Stimulated activated CD4-positive, alpha-beta T cell treated with anti-CD3 and anti-CD28 coated beads, Interleukin-12 subunit alpha, Interleukin-12 subunit beta, amount 100 ng/mL, for 48 hours (primary cell): ENCODE results near the gene PSENEN.
"Not testable (repeated sequence)": the region's sequence is repeated elsewhere in the genome, so short reads cannot be mapped to it uniquely, and the experiment has no call there.

Experiments
- DNase-seq, 3 donors: peaks; one replicate each; pipeline ENCODE4 v3.0.0-alpha.2; 2020; ENCODE audit warnings: low read depth in 2 of 3, low spot score in 1 of 3

PSENEN gene

DNA sequence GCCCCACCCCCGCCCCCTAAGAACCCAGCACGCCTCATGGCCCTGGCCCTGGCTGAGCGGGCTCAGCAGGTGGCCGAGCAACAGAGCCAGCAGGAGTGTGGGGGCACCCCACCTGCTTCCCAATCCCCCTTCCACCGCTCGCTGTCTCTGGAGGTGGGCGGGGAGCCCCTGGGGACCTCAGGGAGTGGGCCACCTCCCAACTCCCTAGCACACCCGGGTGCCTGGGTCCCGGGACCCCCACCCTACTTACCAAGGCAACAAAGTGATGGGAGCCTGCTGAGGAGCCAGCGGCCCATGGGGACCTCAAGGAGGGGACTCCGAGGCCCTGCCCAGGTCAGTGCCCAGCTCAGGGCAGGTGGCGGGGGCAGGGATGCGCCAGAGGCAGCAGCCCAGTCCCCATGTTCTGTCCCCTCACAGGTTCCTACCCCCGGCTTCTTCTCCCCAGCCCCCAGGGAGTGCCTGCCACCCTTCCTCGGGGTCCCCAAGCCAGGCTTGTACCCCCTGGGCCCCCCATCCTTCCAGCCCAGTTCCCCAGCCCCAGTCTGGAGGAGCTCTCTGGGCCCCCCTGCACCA lies 41.9 kb downstream of the PSENEN start:
- no peak for DNase-seq

DNA sequence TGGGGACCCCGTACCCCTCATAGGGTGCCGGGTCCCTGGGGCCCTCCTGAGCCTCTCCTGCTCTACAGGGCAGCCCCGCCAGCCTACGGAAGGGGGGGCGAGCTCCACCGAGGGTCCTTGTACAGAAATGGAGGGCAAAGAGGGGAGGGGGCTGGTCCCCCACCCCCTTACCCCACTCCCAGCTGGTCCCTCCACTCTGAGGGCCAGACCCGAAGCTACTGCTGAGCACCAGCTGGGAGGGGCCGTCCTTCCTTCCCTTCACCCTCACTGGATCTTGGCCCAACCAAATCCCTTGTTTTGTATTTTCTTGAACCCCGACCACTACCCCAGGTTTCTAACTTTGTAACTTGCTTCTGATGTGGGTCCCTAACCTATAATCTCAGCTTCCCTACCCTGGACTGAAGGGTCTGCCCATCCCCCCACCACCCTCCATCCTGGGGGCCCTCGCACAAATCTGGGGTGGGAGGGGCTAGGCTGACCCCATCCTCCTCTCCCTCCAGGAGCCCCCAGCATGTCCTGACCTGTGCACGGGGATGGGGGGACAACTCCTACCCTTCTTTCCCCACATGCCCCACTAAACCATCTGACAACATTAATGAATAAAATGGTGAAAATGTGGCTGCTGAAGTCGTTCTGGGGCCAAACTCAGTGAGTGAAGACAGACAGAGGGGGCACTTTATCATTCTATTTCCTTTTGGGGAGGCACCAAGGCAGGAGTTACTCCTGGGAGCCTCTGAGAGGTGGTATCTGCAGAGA lies 42.9 kb downstream of the PSENEN start:
- no peak for DNase-seq

DNA sequence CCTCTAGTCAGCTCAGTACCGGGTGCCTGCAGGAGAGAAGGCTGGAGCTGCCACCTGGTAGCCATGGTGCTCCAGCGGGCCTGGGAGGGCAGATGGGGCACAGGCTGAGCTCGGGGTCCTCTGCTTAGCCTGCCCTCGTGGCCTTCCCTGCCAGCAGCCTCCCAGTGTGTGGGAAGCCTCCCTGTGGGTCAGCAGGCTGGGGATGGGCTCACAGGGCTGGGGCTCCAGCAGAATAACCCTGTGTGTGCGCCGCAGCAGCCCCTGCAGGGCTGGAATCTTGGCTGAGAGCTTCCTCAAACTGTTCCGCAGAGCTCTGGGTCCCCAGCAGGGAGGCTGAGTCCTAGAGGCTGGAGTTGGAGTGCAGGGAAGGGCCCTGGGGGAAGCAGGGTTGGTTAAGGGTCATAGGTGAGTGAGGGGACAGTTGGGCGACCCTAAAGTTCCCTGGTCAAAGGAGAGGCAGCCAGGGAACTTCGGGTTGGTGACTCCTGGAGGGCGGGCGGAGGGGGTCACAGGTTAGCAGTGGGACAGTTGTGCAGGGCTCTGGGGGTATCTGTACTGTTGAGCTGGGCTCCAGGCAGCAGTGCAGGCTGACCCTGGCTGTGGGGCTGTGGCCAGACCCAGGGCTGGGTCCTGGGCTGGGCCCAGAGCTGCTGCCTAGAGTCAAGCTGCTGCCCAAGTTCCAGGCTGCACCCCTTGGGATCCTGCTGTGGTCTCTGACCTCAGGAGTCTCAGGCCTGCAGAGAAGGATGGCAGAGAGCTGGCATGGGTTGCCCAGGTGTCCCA lies 43.9 kb downstream of the PSENEN start:
- DNase-seq: no peak

DNA sequence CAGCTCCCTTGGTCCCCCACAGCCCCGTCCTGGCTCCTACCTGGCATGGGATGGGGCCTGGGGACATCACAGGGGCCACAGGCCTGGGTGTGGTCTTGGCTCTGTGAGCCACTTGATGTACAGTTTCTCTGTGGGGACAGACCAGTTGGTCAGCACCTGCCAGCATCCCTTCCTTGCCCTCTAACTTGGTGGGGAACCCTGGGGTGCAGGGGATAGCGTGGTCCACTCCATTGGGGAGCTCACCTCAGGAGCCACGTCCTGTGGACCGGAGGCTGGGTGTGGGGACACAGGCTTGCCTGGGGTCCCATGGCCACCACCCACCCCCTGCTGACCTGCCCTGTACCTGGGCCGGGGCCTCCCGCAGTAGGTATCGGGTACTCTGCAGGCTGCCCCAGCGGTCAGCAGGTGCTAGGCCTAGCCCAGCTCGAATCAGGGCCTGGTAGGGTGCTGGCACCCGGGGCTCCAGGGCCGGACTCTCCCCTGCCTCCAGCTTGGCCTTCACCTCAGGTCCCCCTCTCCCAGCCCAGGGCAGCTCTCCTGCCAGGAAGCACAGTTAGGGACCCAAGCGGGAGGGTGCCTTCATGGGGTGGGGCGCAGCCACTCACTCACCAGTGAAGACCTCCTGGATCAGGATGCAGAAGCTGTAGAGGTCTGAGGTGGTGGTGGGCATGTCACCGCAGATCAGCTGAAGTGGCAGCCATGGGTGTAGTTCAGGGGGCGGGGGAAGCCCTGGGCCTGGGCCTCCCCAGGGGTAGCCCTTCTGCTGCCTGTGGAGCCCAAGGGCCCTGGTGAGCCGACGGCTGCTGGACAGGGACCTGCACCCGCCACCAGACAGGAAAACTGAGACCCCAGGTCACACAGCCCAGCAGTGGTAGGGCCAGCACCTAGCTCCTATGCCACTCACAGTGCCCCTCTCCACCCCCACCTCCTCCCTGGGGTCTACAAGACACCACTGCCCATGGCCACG lies 44.8 kb downstream of the PSENEN start:
- DNase-seq: no peak

DNA sequence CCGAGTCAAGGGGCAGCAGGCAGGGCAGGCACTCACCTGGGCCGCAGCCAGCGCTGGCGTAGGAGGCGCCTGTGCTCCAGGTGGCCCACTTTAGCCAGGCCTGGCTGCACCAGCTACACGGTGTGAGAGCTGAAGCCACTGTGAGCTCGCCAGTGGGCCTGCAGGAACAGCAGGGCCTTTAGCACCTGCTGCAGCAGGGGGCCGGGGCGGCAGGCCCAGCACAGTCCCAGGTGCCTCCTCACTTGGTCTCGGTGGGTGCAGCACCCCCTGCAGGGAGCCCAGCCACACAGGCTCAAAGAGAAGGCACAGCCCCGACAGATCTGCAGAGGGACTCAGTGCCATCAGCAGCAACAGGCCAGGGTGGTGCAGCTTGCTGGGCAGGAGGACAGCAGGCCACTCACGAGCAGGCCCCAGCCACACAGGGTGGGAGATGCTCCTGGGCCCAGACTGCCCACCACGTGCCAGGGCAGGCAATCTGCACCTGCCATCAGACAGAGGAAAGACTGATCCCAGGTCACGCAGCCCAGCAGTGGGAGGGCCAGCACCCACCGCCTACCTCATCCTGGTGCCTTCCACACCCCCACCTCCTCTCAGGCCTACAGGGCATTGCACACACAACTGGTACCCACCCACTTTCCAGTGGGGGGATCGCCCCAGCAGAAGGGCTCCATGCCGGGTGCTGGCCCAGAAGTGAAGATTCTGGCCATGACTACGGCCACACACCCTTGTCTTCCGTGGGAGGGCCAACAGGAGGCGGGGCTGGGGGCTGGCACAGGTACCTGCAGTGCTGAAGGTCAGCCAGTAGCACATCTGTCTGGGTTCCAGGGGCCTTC lies 45.7 kb downstream of the PSENEN start:
- DNase-seq: no peak

DNA sequence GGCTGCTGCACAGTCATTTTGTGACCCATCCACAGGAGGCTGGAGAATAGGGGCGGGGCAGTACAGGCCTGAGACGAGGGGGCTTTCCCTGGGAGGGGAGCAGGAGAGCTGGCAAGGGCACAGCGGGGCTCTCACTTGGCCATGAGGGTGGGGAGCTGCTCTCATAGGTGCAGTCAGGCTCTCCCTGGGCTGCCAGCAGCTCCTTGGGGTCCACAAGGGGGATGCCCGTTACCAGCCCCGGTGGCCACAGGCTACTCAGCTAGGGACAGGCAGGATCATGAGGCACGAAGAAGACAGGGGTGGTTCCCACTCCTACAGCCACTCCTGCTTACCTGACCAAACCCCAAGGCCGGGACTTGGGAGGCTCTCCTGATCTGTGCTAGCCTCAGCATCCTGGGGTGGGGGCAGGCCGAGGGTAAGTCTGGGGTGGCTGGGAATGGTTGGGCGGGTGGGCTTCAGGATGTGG lies 46.4 kb downstream of the PSENEN start:
- no peak for DNase-seq

DNA sequence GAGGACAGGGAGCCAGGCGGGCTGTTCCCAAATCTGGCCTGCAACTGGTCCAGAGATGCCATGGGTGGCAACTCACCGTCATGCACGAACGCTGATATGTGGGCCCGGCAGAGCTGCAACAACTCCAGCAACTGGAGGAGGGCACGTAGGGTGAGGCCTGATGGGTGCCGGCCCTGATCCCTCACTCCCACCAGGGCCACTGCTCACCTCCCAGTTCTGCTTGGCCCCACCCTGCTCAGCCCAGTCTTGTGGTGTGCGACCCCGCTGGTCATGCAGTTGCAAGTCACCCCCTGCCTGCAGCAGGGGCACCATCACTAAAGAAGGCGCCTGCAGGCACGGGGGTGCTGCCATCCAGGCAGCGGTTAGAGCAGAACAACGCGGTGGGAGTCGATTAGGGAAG lies 46.9 kb downstream of the PSENEN start:
- DNase-seq: no peak

DNA sequence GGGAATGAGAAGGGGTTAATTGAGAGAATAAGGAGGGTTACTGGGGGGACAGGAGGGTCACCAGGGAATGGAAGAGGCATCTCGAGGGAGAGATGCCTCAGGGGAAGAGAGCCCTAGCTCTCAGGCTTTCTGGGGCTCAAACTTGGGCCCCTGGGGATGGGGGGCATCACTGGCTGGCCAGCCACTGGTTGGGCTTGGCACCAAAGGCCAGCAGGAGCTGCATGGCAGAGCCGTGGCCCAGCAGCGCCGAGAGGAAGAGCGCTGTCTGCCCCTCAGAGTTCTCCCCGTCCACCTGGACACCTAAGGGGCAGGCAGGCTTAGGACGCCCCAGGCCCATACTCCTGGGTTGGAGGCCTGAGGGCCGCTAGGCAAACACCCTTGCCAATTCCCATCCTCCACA lies 47.4 kb downstream of the PSENEN start:
- DNase-seq: no peak

DNA sequence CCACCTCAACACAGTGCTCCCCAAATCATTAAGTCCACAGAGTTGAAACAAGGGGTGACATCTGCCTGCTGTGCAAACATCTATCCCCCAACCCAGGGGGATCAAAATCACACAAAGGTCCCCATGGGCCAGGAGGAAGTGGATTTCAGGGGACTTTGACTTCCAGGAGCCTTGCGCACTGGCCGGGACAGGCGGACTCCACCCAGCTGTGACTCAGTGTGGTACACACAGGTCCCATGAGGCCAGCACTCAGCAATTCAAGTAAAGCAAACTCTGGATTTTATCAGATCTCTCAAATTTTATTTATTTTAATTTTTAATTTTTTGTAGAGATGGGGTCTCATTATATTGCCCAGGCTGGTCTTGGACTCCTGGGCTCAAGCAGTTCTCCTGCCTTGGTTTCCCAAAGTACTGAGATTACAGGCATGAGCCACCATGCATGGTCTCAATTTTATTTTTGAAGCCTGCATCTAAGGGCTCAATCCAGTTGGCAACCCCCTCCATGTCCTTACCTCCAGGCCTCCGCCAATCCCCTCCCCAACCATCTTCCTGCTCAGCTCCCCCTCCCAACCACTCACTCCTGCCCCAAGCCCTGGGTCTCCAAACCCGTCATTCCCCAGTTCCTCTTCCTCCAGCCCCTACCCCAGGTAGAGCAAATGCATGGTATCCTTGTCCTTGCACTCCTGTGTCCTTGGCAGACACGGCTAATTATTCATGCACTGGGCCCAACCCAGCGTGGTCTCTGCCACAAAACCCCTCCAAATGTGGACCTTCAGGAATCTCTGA lies 48.1 kb downstream of the PSENEN start:
- no peak for DNase-seq

DNA sequence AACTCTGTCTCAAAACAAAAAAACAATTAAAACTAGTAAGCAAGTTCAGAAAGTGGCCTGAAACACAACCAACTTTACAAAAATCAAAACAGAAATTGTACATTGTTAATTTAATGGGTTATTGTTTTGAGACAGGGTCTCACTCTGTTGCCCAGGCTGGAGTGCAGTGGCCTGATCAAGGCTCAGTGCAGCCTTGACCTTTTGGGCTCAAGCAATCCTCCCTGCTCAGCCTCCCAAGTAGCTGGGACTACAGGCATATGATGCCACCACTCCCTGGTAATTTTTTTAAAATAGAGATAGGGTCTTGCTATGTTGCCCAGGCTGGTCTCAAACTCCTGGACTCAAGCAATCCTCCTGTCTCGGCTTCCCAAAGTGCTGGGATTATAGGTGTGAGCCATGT lies 50.1 kb downstream of the PSENEN start:
- DNase-seq: not testable (repeated sequence)
